Pancreas (tissue), 10 donors: ENCODE measurements around the gene RHBDF2. TPM values are rescaled to one million over a fixed set of nuclear protein-coding genes. Genes with fewer than 3 reads are reported as not detected.

Source experiments
- ATAC-seq, 4 donors: fragments of 200-7000 bp; cut with Tn5 transposase; one replicate each; pipeline versions ENCODE4 v1.8.0 to v1.9.1; 2020; ENCODE audit warnings: mild to moderate bottlenecking in 4 of 4, moderate library complexity in 4 of 4
- DNase-seq, 6 donors: peaks; one replicate each; pipeline ENCODE4 v3.0.0-alpha.2; 2020
- FAIRE-seq: peaks from 2 replicates; lab custom pipeline; 2012; peaks lifted over from hg19 to GRCh38; lab: Jason Lieb, UNC
- H3K27ac ChIP-seq, 4 donors: fragments of 200-600 bp; sonication (generic); 1 replicate in 3 of 4; 2 replicates in 1 of 4; pipeline versions ENCODE4 v1.5.0 to v1.8.0; 2020
- H3K27me3 ChIP-seq, 4 donors: fragments of 200-600 bp; one replicate each; pipeline ENCODE4 v1.8.0; 2021
- H3K36me3 ChIP-seq, 3 donors: fragments of 200-600 bp; sonication (generic) in 1 of 3; one replicate each; pipeline versions ENCODE4 v1.5.0 to v1.8.0; 2020 to 2021
- H3K4me1 ChIP-seq, 3 donors: fragments of 200-600 bp; one replicate each; pipeline ENCODE4 v1.8.0; 2021
- H3K4me3 ChIP-seq, 4 donors: fragments of 200-600 bp; sonication (generic) in 2 of 4; one replicate each; pipeline versions ENCODE4 v1.5.0 to v1.8.0; 2020 to 2021
- H3K9me3 ChIP-seq, 4 donors: fragments of 200-600 bp; one replicate each; pipeline ENCODE4 v1.8.0; 2021
- WGBS, 2 donors: extraction: QIAGEN DNeasy Blood & Tissue Kit; methylation state at CpG; one replicate each; pipeline ENCODE4 v1.1.7; 2013; 5-methylcytosine and 5-hydroxymethylcytosine counted together
- intact Hi-C, 3 donors: fragments of 100-400 bp; cut with DNase I; formaldehyde crosslinking; loops; one replicate each; pipeline versions ENCODE4 v1.11.1 to v1.14.2; 2022
- polyA plus RNA-seq, 2 donors: library from polyadenylated mRNA; stranded (reverse); fragments of 200-250 nt; gene quantifications; one replicate each; pipeline ENCODE4 v1.2.3, GENCODE V29; 2013
- total RNA-seq, 6 donors: library from RNA; stranded (reverse); fragmentation: NEBNext Ultra II Directional in 4 of 6; extraction: Animal tissue kit (Norgen Biotek cat#: 25700) in 4 of 6; gene quantifications; one replicate each; pipeline versions ENCODE4 v1.2.1 to v1.2.4, GENCODE V29; 2021 to 2023
- TF ChIP-seq, protein P1 (sequence below), 4 donors: fragments of 200-600 bp; sonication (generic) in 3 of 4; IDR thresholded peaks; one replicate each; pipeline versions ENCODE4 v1.5.0 to v1.8.0; 2021; ENCODE audit warnings: antibody characterized with exemption in 4 of 4
- donor health status: healthy with polysubstance abuse.
- donor health status: DM: no; HTN: no; CAD: no; lungs with moderate emphysema.
- donor health status: DM: no; HTN: no; CAD: no.
- donor health status: control.
- donor health status: control.
- donor health status: Bipolar disorder and iron deficiency.
- donor health status: DM: yes; HTN: yes; CAD: no.
- donor health status: DM: no; HTN: no; CAD: no.
- donor health status: DM: no; HTN: no; CAD: no.
- donor health status: DM: yes; HTN: yes; CAD: no.

RHBDF2 gene
- total and polyA plus RNA-seq, 8 donors = 18.0 to 50.1 (median 22.4) TPM

GRCh38 chr17:76493505-76494167 is 7.6 kb downstream of the RHBDF2 start:
- DNase-seq (peak in 1 of 6 donors; percentile 38), ATAC-seq (no peak), FAIRE-seq (no peak)
- Histone ChIP-seq H3K4me3 (peak overlapping the region in 1 of 4 donors; percentile 5), H3K27me3 (no peaks in the 10 kb centered on the region), H3K4me1 (peaks cover 9 to 12% (median 10%) of the 10 kb centered on the region in 3 donors), H3K36me3 (no peaks in the 10 kb centered on the region), H3K27ac (peak overlapping the region in 2 of 4 donors; percentile 63 to 80), H3K9me3 (no peaks in the 10 kb centered on the region)
- WGBS, 2 donors = 82 to 87% methylated on average over 17 to 21 of the region's 21 CpGs
- intact Hi-C loops = no loop called here
- TF ChIP-seq, protein P1, sequence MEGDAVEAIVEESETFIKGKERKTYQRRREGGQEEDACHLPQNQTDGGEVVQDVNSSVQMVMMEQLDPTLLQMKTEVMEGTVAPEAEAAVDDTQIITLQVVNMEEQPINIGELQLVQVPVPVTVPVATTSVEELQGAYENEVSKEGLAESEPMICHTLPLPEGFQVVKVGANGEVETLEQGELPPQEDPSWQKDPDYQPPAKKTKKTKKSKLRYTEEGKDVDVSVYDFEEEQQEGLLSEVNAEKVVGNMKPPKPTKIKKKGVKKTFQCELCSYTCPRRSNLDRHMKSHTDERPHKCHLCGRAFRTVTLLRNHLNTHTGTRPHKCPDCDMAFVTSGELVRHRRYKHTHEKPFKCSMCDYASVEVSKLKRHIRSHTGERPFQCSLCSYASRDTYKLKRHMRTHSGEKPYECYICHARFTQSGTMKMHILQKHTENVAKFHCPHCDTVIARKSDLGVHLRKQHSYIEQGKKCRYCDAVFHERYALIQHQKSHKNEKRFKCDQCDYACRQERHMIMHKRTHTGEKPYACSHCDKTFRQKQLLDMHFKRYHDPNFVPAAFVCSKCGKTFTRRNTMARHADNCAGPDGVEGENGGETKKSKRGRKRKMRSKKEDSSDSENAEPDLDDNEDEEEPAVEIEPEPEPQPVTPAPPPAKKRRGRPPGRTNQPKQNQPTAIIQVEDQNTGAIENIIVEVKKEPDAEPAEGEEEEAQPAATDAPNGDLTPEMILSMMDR (IDR thresholded peaks at IDR 0.05) = no peak

GRCh38 chr17:76492989-76493501 is 8.2 kb downstream of the RHBDF2 start:
- 50 to 59% methylated on average over 15 of the region's 15 CpGs for WGBS, 2 donors
- Histone ChIP-seq H3K4me3 (peak overlapping the region in 1 of 4 donors; percentile 5), H3K27ac (peak overlapping the region in 3 of 4 donors; percentile 17 to 80 (median 63)), H3K9me3 (no peaks in the 10 kb centered on the region), H3K36me3 (no peaks in the 10 kb centered on the region), H3K4me1 (peaks cover 9 to 10% (median 9%) of the 10 kb centered on the region in 3 donors), H3K27me3 (no peaks in the 10 kb centered on the region)
- ATAC-seq = peak in 3 of 4 donors; percentile 10 to 59 (median 53)
- FAIRE-seq = no peak
- DNase-seq = peak in 2 of 6 donors; percentile 27 to 66
- TF ChIP-seq, protein P1 (IDR thresholded peaks at IDR 0.05) = no peak
- intact Hi-C loops = no loop called here

- FAIRE-seq = no peak
- Histone ChIP-seq H3K27ac (peak overlapping the region in 3 of 4 donors; percentile 17 to 80 (median 63)), H3K4me1 (peaks cover 3 to 4% (median 3%) of the 10 kb centered on the region in 3 donors), H3K4me3 (peak overlapping the region in 1 of 4 donors; percentile 5), H3K9me3 (no peaks in the 10 kb centered on the region), H3K27me3 (no peaks in the 10 kb centered on the region), H3K36me3 (no peaks in the 10 kb centered on the region)
- TF ChIP-seq, protein P1 (IDR thresholded peaks at IDR 0.05) = no peak
- WGBS, 2 donors = 73 to 78% methylated on average over 11 of the region's 11 CpGs
- peak in 3 of 4 donors; percentile 11 to 25 (median 16) for ATAC-seq
- DNase-seq = peak in 2 of 6 donors; percentile 16 to 71
- intact Hi-C loops = no loop called here
Measured at GRCh38 chr17:76492123-76492988, 8.9 kb downstream of the RHBDF2 start.

DNA sequence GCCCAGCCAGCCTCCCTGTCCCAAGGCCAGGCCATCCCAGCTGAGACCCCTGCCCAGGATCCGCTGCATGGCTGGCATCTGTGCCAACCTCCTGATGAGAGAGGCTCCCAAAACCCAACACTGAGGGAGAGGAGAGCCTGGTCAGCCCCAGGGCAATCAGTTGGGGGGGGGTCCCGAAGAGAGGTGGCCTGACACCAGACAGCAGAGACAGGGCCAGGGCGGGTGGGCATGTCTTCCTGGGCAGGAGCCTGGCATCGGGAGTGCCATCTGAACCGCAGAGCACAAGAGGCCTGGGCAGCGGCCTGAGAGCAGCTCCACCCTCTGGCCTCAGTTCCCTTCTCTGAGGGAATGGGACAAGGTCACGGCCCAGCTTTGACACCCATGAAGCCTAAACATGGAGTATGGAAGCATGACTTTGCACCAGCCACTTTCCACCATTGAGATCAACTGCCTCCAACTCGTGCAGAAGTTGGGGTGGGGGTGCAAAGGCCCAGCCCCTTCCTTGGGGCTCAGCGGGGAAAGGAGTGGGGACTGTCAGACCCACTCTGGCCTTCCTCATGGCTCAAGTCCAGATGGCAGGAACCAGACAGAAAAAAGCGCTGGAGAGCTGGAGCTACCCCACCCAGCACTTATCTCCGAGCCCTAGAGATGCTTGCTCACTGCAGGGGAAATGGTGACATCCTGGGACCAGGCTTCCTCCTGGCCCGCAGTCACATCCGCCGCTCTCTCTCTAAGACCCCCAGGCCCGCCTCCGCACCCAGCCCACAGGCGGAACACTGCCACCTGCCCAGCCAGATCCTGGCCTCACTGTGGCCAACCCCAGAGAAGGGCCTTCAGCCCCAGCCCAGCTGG is 9.7 kb downstream of the RHBDF2 start:
- H3K36me3 ChIP-seq = no peaks in the 10 kb centered on the region
- peak overlapping the region in 2 of 4 donors; percentile 63 to 80 for H3K27ac ChIP-seq
- no peaks in the 10 kb centered on the region for H3K27me3 ChIP-seq
- no peaks in the 10 kb centered on the region for H3K4me1 ChIP-seq
- DNase-seq (peak in 2 of 6 donors; percentile 22 to 54), ATAC-seq (peak in 2 of 4 donors; percentile 3), FAIRE-seq (no peak)
- H3K4me3 ChIP-seq = no peak overlapping the region
- 88 to 91% methylated on average over 17 of the region's 17 CpGs for WGBS, 2 donors
- TF ChIP-seq, protein P1 (IDR thresholded peaks at IDR 0.05) = no peak
- intact Hi-C loops = no loop called here
- no peaks in the 10 kb centered on the region for H3K9me3 ChIP-seq
